Measurements from ENCODE around the gene SIRT1. TPM values are rescaled to one million over a fixed set of nuclear protein-coding genes. Genes with fewer than 3 reads are reported as not detected.

SIRT1 gene
- total and polyA plus RNA-seq, 2 donors (not counting 3 experiments of a cell fraction or from before 2014, with no cell fraction given): 3.7 to 14.8 TPM

GRCh38 chr10:67943917-67944316 lies 59.5 kb downstream of the SIRT1 start:
- CTCF ChIA-PET: no interaction called here
- no peak for FAIRE-seq
- no peaks in the 10 kb centered on the region for H4K20me1 ChIP-seq (replicated peaks; ENCODE audit: control insufficient read depth, extremely low read depth, insufficient read depth, low read length)

More at GRCh38 chr10:67943917-67944316, 59.5 kb downstream of the SIRT1 start:
- Histone ChIP-seq H3K27ac (ENCODE audit: insufficient read depth, low read depth, low read length) (no peak overlapping the region), H3K79me2 (ENCODE audit: control insufficient read depth, insufficient read depth, low read length) (peaks cover 10% of the 10 kb centered on the region), H3K9ac (replicated peaks; ENCODE audit: extremely low read depth, insufficient read depth, low read length) (no peak overlapping the region), H3K9me3 (replicated peaks; ENCODE audit: control insufficient read depth, insufficient read depth, low read length) (no peaks in the 10 kb centered on the region), H3K4me1 (ENCODE audit: control insufficient read depth, extremely low read depth, insufficient read depth, low read length) (no peaks in the 10 kb centered on the region), H3K27me3 (ENCODE audit: control insufficient read depth in 2 of 2, insufficient read depth in 2 of 2, low read length in 2 of 2) (no peaks in the 10 kb centered on the region), H3K4me2 (ENCODE audit: insufficient read depth, low read length) (no peak overlapping the region), H3K4me3 (replicated peaks in 1 of 3; ENCODE audit: insufficient read depth in 1 of 3, low read depth in 1 of 3, low read length in 3 of 3) (no peak overlapping the region), H3K9me1 (replicated peaks; ENCODE audit: control insufficient read depth, extremely low read depth, insufficient read depth, low read length) (no peaks in the 10 kb centered on the region), H2AFZ (ENCODE audit: low read depth, low read length) (no peak overlapping the region), H3K36me3 (ENCODE audit: control insufficient read depth in 2 of 2, extremely low read depth in 1 of 2, insufficient read depth in 2 of 2, low read length in 2 of 2) (peaks cover 5 to 19% of the 10 kb centered on the region in 2 experiments)
- TF ChIP-seq JUN (IDR thresholded peaks at IDR 0.05; ENCODE audit: borderline replicate concordance, insufficient read depth, insufficient read length, low read depth) (no peak), EZH2 (IDR thresholded peaks at IDR 0.05; ENCODE audit: borderline replicate concordance, low read depth, low read length, severe bottlenecking) (no peak), GATA2 (IDR thresholded peaks at IDR 0.05; ENCODE audit: insufficient read depth, insufficient read length, low read depth, low read length) (no peak), POLR2AphosphoS5 (IDR thresholded peaks at IDR 0.05; ENCODE audit: insufficient read depth, low read depth, low read length) (no peak), POLR2A (IDR thresholded peaks at IDR 0.05; ENCODE audit: low read depth, low read length) (no peak), FOS (IDR thresholded peaks at IDR 0.05; ENCODE audit: borderline replicate concordance, insufficient read depth, low read length) (no peak), MYC (IDR thresholded peaks at IDR 0.05; ENCODE audit: low read depth, low read length) (no peak)
- TF ChIP-seq, protein P1, sequence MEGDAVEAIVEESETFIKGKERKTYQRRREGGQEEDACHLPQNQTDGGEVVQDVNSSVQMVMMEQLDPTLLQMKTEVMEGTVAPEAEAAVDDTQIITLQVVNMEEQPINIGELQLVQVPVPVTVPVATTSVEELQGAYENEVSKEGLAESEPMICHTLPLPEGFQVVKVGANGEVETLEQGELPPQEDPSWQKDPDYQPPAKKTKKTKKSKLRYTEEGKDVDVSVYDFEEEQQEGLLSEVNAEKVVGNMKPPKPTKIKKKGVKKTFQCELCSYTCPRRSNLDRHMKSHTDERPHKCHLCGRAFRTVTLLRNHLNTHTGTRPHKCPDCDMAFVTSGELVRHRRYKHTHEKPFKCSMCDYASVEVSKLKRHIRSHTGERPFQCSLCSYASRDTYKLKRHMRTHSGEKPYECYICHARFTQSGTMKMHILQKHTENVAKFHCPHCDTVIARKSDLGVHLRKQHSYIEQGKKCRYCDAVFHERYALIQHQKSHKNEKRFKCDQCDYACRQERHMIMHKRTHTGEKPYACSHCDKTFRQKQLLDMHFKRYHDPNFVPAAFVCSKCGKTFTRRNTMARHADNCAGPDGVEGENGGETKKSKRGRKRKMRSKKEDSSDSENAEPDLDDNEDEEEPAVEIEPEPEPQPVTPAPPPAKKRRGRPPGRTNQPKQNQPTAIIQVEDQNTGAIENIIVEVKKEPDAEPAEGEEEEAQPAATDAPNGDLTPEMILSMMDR (IDR thresholded peaks at IDR 0.05; ENCODE audit: extremely low read depth in 1 of 2, insufficient read depth in 1 of 2, low read depth in 1 of 2, low read length in 2 of 2): no peak
- TF ChIP-seq, protein P2, sequence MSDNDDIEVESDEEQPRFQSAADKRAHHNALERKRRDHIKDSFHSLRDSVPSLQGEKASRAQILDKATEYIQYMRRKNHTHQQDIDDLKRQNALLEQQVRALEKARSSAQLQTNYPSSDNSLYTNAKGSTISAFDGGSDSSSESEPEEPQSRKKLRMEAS (IDR thresholded peaks at IDR 0.05; ENCODE audit: insufficient read depth, insufficient read length): no peak
- dilution Hi-C loops (cut with MboI; ENCODE audit: extremely low pct_ligation_motif_present, low sequenced_read_pairs): no loop called here
- DNase-seq (ENCODE audit: low read depth, low spot score): no peak
- intact Hi-C loops (cut with micrococcal nuclease): no loop called here
- POLR2A ChIA-PET: no interaction called here
- no TSS peak for BruUV-seq (replicated peaks)

All from endothelial cell of umbilical vein (primary cell).